MM.1S (cell line): ENCODE data around the gene STARD5.
A peak's percentile ranks its signal among the peaks of the same experiment; 100 is the strongest.

Source experiments
- DNase-seq: peaks from one replicate; pipeline ENCODE4 v3.0.0-alpha.2; 2015
- H2AFZ ChIP-seq: fragments of 300-600 bp; sonication (generic); 2 replicates; pipeline ENCODE4 v1.6.0; 2016; ENCODE audit warnings: antibody characterized with exemption, low read length
- H3F3A ChIP-seq: fragments of 300-600 bp; sonication (generic); 2 replicates; pipeline ENCODE4 v1.6.1; 2016; ENCODE audit warnings: mild to moderate bottlenecking, antibody characterized with exemption, low read length, moderate library complexity, mixed read lengths; ENCODE audit not compliant: insufficient read depth
- H3K27ac ChIP-seq: fragments of 300-600 bp; sonication (generic); 2 replicates; pipeline ENCODE4 v1.5.1; 2016; ENCODE audit warnings: mild to moderate bottlenecking, low read length
- H3K27me3 ChIP-seq: fragments of 300-600 bp; sonication (generic); replicated peaks from 2 replicates; pipeline ENCODE4 v1.6.0; 2016; ENCODE audit warnings: low read length; ENCODE audit not compliant: insufficient read depth
- H3K36me3 ChIP-seq: fragments of 300-600 bp; sonication (generic); replicated peaks from 2 replicates; pipeline ENCODE4 v1.6.1; 2016; ENCODE audit warnings: mild to moderate bottlenecking, low read length, mixed read lengths; ENCODE audit not compliant: insufficient read depth
- H3K4me1 ChIP-seq: fragments of 300-600 bp; sonication (generic); 2 replicates; pipeline ENCODE4 v1.6.1; 2016; ENCODE audit warnings: low read length, mixed read lengths
- H3K4me2 ChIP-seq: fragments of 300-600 bp; sonication (generic); 2 replicates; pipeline ENCODE4 v1.6.0; 2016; ENCODE audit warnings: low read depth, low read length
- H3K4me3 ChIP-seq: fragments of 300-600 bp; sonication (generic); 2 replicates; pipeline ENCODE4 v1.5.1; 2016; ENCODE audit warnings: low read length, mixed read lengths
- H3K79me2 ChIP-seq: fragments of 300-600 bp; sonication (generic); 2 replicates; pipeline ENCODE4 v1.6.1; 2016; ENCODE audit warnings: mixed run types, low read length, mixed read lengths
- H3K9ac ChIP-seq: fragments of 300-600 bp; sonication (generic); 2 replicates; pipeline ENCODE4 v1.6.1; 2016; ENCODE audit warnings: low read length, mixed read lengths
- H3K9me2 ChIP-seq: fragments of 300-600 bp; sonication (generic); replicated peaks from 2 replicates; pipeline ENCODE4 v1.6.1; 2016; ENCODE audit warnings: mild to moderate bottlenecking, low read length, mixed read lengths; ENCODE audit not compliant: insufficient read depth
- H3K9me3 ChIP-seq: fragments of 300-600 bp; sonication (generic); replicated peaks from 2 replicates; pipeline ENCODE4 v1.6.1; 2016; ENCODE audit warnings: mild to moderate bottlenecking, low read length, mixed read lengths; ENCODE audit not compliant: insufficient read depth
- H4K20me1 ChIP-seq: fragments of 300-600 bp; sonication (generic); 2 replicates; pipeline ENCODE4 v1.6.1; 2016; ENCODE audit warnings: mild to moderate bottlenecking, low read length, moderate library complexity, mixed read lengths; ENCODE audit not compliant: insufficient read depth
- EZH2 ChIP-seq: fragments of 300-600 bp; sonication (generic); optimal IDR thresholded peaks from 2 replicates; pipeline ENCODE3; 2017; ENCODE audit warnings: low read depth, mild to moderate bottlenecking, antibody characterized with exemption, low read length, mixed read lengths
- EZH2phosphoT487 ChIP-seq: fragments of 300-600 bp; sonication (generic); IDR thresholded peaks from 2 replicates; pipeline ENCODE4 v1.6.1; 2018; ENCODE audit warnings: antibody characterized with exemption, low read length
- TF ChIP-seq, protein P1 (sequence below): fragments of 300-600 bp; sonication (generic); IDR thresholded peaks from 2 replicates; pipeline ENCODE4 v1.5.1; 2016; ENCODE audit warnings: antibody characterized with exemption, low read length, mixed read lengths

The STARD5 gene

DNA sequence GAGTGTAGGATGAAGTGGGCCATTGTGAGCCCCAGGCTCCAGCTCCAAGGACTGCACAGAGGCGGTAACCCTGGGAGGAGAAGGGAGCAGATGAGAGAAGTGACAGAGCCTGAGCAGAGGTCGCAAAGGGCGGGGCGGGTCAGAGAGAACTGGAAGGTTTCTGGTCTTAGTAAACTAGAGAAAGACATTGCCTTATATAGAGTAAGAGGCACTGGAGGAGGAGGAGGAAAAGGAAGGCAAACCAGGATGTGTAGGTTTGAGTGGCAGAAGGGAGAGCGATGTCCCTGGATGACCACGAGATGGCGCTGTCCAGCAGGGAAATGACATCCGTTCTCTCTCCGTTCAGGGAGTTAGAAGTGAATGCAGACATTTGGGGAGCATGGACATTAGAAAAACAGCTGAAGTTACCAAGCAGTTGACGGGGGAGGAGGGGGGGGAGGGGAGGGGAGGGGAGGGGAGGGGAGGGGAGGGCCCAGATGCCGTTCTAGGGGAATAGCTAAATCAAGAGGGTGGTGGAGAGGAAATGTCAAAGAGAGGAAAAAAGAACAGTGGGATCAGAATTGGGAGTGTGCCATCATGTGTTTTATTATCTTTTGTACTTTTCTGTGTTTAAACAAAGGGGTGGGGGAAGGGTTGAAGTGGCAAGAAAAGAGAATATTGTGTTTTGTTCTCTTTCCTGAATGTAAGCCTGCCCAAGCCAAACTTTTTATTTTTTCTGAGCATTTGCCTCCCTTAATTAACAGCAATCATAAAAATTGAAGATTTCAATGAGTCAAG lies 48.8 kb downstream of the STARD5 start:
- Histone ChIP-seq H3K9me2 (no peaks in the 10 kb centered on the region), H3K27me3 (no peaks in the 10 kb centered on the region), H3K79me2 (no peaks in the 10 kb centered on the region), H3K36me3 (no peaks in the 10 kb centered on the region), H3F3A (no peaks in the 10 kb centered on the region), H3K4me3 (no peak overlapping the region), H3K9me3 (no peaks in the 10 kb centered on the region), H3K4me1 (peaks cover 12% of the 10 kb centered on the region), H3K9ac (no peak overlapping the region), H4K20me1 (no peaks in the 10 kb centered on the region), H2AFZ (0 out of 2 replicates have a peak overlapping the region, but pooled peaks have one; percentile 41), H3K27ac (no peak overlapping the region), H3K4me2 (no peak overlapping the region)
- peak; percentile 88 for DNase-seq
- TF ChIP-seq EZH2: no peak
- TF ChIP-seq, protein P1, sequence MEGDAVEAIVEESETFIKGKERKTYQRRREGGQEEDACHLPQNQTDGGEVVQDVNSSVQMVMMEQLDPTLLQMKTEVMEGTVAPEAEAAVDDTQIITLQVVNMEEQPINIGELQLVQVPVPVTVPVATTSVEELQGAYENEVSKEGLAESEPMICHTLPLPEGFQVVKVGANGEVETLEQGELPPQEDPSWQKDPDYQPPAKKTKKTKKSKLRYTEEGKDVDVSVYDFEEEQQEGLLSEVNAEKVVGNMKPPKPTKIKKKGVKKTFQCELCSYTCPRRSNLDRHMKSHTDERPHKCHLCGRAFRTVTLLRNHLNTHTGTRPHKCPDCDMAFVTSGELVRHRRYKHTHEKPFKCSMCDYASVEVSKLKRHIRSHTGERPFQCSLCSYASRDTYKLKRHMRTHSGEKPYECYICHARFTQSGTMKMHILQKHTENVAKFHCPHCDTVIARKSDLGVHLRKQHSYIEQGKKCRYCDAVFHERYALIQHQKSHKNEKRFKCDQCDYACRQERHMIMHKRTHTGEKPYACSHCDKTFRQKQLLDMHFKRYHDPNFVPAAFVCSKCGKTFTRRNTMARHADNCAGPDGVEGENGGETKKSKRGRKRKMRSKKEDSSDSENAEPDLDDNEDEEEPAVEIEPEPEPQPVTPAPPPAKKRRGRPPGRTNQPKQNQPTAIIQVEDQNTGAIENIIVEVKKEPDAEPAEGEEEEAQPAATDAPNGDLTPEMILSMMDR: peak; percentile 83

DNA sequence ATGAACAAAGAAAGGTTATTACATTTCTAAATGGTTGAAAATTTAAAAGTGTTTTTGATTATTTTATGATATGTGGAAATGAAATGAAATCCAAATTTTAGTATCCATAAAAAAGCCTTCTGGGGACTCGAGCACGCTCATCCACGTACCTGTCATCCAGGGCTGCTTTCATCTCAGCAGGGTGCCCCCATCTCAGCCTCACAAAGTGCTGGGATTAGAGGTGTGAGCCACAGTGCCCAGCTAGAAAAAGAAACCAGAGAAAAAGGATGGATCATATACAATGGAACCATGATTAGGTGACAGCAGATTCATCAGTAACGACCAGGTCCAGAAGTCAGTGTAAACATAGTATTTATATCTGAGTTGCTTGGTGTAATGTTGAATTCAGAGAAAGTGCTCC lies 49.7 kb downstream of the STARD5 start:
- no peak overlapping the region for H3K9ac ChIP-seq
- no peak overlapping the region for H3K27ac ChIP-seq
- no peaks in the 10 kb centered on the region for H3K36me3 ChIP-seq
- no peaks in the 10 kb centered on the region for H3F3A ChIP-seq
- TF ChIP-seq EZH2 (no peak), EZH2phosphoT487 (no peak)
- TF ChIP-seq, protein P1: no peak
- H3K27me3 ChIP-seq: no peaks in the 10 kb centered on the region
- no peak overlapping the region for H3K4me2 ChIP-seq
- peaks cover 12% of the 10 kb centered on the region for H3K4me1 ChIP-seq
- H3K4me3 ChIP-seq: no peak overlapping the region
- H3K9me2 ChIP-seq: no peaks in the 10 kb centered on the region
- no peaks in the 10 kb centered on the region for H3K79me2 ChIP-seq
- H2AFZ ChIP-seq: no peak overlapping the region
- no peaks in the 10 kb centered on the region for H3K9me3 ChIP-seq
- H4K20me1 ChIP-seq: no peaks in the 10 kb centered on the region
- no peak for DNase-seq

- H3K4me2 ChIP-seq: no peak overlapping the region
- no peak for TF ChIP-seq EZH2phosphoT487
- H3K27ac ChIP-seq: no peak overlapping the region
- H3K27me3 ChIP-seq: no peaks in the 10 kb centered on the region
- peaks cover 12% of the 10 kb centered on the region for H3K4me1 ChIP-seq
- H3K4me3 ChIP-seq: no peak overlapping the region
- no peaks in the 10 kb centered on the region for H3K36me3 ChIP-seq
- no peak overlapping the region for H2AFZ ChIP-seq
- no peaks in the 10 kb centered on the region for H3K9me3 ChIP-seq
- H3K9me2 ChIP-seq: no peaks in the 10 kb centered on the region
- no peak for DNase-seq
- no peaks in the 10 kb centered on the region for H3K79me2 ChIP-seq
- H3K9ac ChIP-seq: no peak overlapping the region
- H4K20me1 ChIP-seq: no peaks in the 10 kb centered on the region
- no peaks in the 10 kb centered on the region for H3F3A ChIP-seq
Measured at GRCh38 chr15:81273855-81274254, 50.1 kb downstream of the STARD5 start.

- Histone ChIP-seq H4K20me1 (no peaks in the 10 kb centered on the region), H2AFZ (no peak overlapping the region), H3K4me3 (no peak overlapping the region), H3K27me3 (no peaks in the 10 kb centered on the region), H3K9ac (no peak overlapping the region), H3F3A (no peaks in the 10 kb centered on the region), H3K36me3 (no peaks in the 10 kb centered on the region), H3K4me1 (peaks cover 12% of the 10 kb centered on the region), H3K4me2 (no peak overlapping the region), H3K79me2 (no peaks in the 10 kb centered on the region), H3K9me2 (no peaks in the 10 kb centered on the region), H3K9me3 (no peaks in the 10 kb centered on the region), H3K27ac (no peak overlapping the region)
- DNase-seq: no peak
- TF ChIP-seq, protein P1: no peak
- TF ChIP-seq EZH2phosphoT487: no peak
- no peak for TF ChIP-seq EZH2
Measured at GRCh38 chr15:81273200-81273599, 50.7 kb downstream of the STARD5 start.
